Measurements from ENCODE around the gene CNTD1.

The CNTD1 gene

DNA sequence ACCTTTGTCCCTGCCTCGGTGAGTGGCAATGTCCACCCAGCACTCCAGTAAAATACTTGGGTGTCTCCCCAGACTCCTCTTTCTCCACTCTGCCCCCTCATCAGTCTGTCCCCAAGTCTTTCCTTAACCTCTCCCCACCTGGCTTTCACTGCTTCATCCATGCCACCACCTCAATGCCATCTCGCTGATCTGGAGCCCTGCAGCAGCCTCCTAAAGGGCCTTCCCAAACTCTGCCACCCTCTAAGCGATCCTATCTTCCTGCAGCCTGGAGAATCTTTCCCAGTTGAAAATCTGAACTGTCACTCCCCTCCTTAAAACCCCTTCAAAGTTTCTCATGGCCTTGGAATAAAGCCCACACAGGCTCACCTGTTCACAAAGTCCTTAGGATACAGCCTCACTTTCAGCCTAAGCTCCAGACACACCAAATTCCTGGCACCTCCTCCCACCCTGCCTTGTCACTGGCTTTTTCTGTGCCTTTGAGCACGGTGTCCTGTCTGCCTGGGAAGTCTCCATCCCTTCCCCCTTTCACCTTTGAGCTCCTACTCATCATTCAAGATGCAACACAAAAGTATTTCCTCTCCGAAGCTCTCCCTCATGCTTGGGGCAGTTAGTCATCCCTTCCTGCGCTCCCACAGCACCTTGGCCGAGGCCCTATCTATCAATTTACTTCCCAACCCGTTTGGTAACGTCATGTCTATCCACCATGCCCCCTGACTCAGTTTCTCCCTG lies 15.4 kb upstream of the CNTD1 start:
- DNase-seq (ENCODE audit: extremely low spot score), result no peak
- ChIA-PET POLR2A (interaction anchor here (1.3 kb wide), 1 partner anchor 41 kb away, joined by 3 read pairs; the partner anchor contains the start of gene BECN1), CTCF (interaction anchor here (1.5 kb wide), 1 partner anchor 11 kb away, joined by 3 read pairs; no protein-coding TSS in a partner anchor)
- TF ChIP-seq, protein P1, sequence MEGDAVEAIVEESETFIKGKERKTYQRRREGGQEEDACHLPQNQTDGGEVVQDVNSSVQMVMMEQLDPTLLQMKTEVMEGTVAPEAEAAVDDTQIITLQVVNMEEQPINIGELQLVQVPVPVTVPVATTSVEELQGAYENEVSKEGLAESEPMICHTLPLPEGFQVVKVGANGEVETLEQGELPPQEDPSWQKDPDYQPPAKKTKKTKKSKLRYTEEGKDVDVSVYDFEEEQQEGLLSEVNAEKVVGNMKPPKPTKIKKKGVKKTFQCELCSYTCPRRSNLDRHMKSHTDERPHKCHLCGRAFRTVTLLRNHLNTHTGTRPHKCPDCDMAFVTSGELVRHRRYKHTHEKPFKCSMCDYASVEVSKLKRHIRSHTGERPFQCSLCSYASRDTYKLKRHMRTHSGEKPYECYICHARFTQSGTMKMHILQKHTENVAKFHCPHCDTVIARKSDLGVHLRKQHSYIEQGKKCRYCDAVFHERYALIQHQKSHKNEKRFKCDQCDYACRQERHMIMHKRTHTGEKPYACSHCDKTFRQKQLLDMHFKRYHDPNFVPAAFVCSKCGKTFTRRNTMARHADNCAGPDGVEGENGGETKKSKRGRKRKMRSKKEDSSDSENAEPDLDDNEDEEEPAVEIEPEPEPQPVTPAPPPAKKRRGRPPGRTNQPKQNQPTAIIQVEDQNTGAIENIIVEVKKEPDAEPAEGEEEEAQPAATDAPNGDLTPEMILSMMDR (IDR thresholded peaks at IDR 0.05; ENCODE audit: control extremely low read depth, extremely low read depth, low read depth, missing control alignments), result no peak

DNA sequence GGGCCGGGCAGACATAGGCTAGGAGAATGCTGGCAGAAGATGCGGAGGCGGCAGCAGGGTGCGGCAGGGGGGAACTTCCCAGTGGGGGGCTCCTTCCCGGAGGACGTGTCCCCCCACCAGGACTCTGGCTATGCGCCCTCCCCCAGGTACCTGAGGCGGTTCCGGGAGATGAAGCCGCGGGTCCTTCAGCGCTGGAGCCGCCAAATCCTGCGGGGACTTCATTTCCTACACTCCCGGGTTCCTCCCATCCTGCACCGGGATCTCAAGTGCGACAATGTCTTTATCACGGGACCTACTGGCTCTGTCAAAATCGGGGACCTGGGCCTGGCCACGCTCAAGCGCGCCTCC lies 14.9 kb upstream of the CNTD1 start:
- TF ChIP-seq, protein P1 (IDR thresholded peaks at IDR 0.05; ENCODE audit: control extremely low read depth, extremely low read depth, low read depth, missing control alignments), result no peak
- DNase-seq (ENCODE audit: extremely low spot score), result no peak
- ChIA-PET POLR2A (no interaction called here), CTCF (interaction anchor here (1.5 kb wide), 1 partner anchor 12 kb away, joined by 3 read pairs; no protein-coding TSS in a partner anchor)

DNA sequence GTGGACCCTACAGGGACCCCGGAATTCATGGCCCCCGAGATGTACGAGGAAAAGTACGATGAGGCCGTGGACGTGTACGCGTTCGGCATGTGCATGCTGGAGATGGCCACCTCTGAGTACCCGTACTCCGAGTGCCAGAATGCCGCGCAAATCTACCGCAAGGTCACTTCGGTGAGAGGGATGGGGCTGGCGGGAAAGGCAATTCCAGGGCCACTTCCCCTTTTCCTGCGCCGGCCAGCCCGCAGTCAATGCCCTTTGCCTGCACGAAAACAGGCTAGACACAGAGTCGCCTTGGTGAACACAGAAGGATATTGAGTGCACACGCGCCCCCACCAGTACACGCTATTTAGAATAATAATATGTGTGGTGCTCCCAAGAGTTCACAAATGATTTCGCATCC lies 14.3 kb upstream of the CNTD1 start:
- ChIA-PET CTCF (interaction anchor here (1.3 kb wide), 1 partner anchor 14 kb away, joined by 3 read pairs; the partner anchor contains the start of genes CNTD1 and COA3), POLR2A (no interaction called here)
- TF ChIP-seq, protein P1 (IDR thresholded peaks at IDR 0.05; ENCODE audit: control extremely low read depth, extremely low read depth, low read depth, missing control alignments), result no peak
- DNase-seq (ENCODE audit: extremely low spot score), result no peak

DNA sequence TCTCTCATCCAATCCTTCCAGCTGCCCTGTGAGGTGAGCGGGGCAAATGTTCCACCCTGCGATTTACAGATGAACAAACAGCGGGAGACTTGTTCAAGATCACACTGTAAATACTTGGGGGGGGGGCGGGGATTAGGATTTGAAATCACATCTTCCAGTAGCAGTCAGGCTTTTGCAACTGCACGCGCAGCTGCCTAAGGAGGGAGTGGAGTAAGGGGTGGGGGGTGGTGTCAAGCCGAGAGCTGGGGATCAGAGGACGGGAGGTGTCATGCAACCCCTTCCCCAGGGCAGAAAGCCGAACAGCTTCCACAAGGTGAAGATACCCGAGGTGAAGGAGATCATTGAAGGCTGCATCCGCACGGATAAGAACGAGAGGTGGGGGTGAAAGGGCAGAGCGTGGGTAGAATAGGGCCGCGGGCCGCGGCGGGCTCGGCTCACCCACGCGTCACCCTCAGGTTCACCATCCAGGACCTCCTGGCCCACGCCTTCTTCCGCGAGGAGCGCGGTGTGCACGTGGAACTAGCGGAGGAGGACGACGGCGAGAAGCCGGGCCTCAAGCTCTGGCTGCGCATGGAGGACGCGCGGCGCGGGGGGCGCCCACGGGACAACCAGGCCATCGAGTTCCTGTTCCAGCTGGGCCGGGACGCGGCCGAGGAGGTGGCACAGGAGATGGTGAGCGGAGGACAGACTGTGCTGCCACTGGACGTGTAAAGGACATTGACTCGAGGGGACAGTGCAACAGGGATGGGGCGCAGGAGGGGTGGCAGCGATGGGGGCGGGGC lies 13.7 kb upstream of the CNTD1 start:
- no peak for DNase-seq (ENCODE audit: extremely low spot score)
- TF ChIP-seq, protein P1 (IDR thresholded peaks at IDR 0.05; ENCODE audit: control extremely low read depth, extremely low read depth, low read depth, missing control alignments), result no peak
- CTCF ChIA-PET, result interaction anchor here (1.0 to 1.3 kb wide), 2 partner anchors 14 to 33 kb away, joined by 3 to 4 read pairs; partner anchors contain the start of genes CNTD1 and COA3
- POLR2A ChIA-PET, result interaction anchor here (0.7 kb wide), 2 partner anchors 80 to 452 kb away, joined by 3 read pairs; no protein-coding TSS in a partner anchor

DNA sequence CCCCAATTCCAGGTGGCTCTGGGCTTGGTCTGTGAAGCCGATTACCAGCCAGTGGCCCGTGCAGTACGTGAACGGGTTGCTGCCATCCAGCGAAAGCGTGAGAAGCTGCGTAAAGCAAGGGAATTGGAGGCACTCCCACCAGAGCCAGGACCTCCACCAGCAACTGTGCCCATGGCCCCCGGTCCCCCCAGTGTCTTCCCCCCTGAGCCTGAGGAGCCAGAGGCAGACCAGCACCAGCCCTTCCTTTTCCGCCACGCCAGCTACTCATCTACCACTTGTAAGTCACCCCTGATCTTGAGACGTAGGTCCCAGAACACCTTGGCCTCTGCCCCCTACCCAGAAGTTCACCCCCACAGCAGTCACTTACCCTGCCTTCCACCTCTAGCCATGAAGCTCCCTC lies 11.4 kb upstream of the CNTD1 start:
- ChIA-PET POLR2A (interaction anchor here (0.6 kb wide), 1 partner anchor 163 kb away, joined by 10 read pairs; no protein-coding TSS in a partner anchor), CTCF (interaction anchor here (0.9 to 1.2 kb wide), 3 partner anchors 9 to 24 kb away, joined by 3 to 4 read pairs (median 3); no protein-coding TSS in a partner anchor)
- TF ChIP-seq, protein P1 (IDR thresholded peaks at IDR 0.05; ENCODE audit: control extremely low read depth, extremely low read depth, low read depth, missing control alignments), result no peak
- DNase-seq (ENCODE audit: extremely low spot score), result no peak

DNA sequence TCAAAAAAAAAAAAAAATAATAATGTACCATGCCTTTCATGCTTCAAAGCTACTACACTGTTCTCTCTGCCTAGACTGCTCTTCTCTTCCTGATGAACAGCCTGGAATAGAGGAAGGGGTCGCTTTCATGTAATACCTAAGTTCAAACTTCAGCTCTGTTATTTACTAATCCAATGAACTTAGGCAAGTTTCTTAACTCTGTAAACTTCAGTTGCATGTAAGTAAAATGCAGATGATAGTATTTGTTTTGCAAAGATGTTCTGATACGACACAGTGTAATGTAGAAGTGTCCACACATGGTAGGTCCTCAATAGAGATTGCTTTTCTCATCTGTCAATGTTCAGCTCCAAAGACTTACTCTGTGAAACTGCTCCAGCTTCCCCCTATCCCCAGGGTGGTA lies 6.7 kb upstream of the CNTD1 start:
- no peak for DNase-seq (ENCODE audit: extremely low spot score)
- TF ChIP-seq, protein P1 (IDR thresholded peaks at IDR 0.05; ENCODE audit: control extremely low read depth, extremely low read depth, low read depth, missing control alignments), result no peak
- CTCF ChIA-PET, result interaction anchor here (1.4 kb wide), 1 partner anchor 28 kb away, joined by 3 read pairs; no protein-coding TSS in a partner anchor
- POLR2A ChIA-PET, result interaction anchor here (1.0 kb wide), 1 partner anchor 14 kb away, joined by 5 read pairs; no protein-coding TSS in a partner anchor

All from GM10248 (cell line).